Measurements from ENCODE around the gene CCM2. TPM values are rescaled to one million over a fixed set of nuclear protein-coding genes. Genes with fewer than 3 reads are reported as not detected.
"Not testable (repeated sequence)": the region's sequence is repeated elsewhere in the genome, so short reads cannot be mapped to it uniquely, and the experiment has no call there.

The CCM2 gene
- total RNA-seq, 1 experiment from 2014 or later: 64.8 TPM

DNA sequence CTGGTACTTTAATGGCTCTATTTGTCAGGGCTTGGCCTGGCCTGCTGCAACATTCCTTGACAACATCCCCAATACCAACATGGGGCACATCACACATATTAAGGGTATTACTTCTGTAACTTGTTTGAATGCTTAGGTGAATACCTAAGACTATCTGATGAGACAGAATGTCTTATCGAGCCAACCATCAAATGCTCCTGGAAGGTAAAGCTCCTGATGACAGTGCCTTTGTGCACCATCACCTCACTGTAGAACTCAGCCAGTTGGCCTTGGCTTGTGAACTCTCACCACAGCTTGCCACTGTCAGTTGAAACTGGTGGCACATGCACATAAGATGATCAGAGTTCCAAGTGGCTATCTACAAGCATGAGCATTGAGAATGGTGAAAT, 17.5 kb upstream of the CCM2 start:
- Histone ChIP-seq H3K36me3 (peaks cover 63% of the 10 kb centered on the region), H3K4me3 (no peak overlapping the region), H3K9me3 (replicated peaks) (no peaks in the 10 kb centered on the region), H3K4me1 (replicated peaks) (peaks cover 40% of the 10 kb centered on the region), H3K27me3 (replicated peaks) (no peaks in the 10 kb centered on the region), H3K27ac (no peak overlapping the region)
- no peak for DNase-seq (ENCODE audit: low read depth in 1 of 2, low spot score in 2 of 2)

DNA sequence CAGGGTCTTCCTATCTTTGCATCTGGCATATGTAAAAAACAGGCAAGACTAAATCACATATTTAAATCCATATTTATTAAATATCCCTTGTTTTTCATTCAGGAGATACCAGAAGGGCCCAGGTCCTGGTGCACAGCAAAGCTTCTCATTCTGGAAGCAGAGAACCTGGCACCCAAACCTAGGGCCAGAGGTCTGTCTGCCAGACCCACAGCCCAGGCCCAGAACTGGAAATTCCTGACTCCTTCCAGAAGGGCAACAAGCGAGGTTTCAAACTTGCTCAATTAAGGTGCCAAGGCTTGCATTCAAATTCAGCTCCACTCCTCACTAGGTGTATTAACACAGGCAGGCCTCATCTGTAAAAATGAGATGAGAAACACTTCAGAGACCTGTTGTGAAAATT, 17.0 kb upstream of the CCM2 start:
- no peak overlapping the region for H3K4me3 ChIP-seq
- no peaks in the 10 kb centered on the region for H3K9me3 ChIP-seq (replicated peaks)
- peaks cover 63% of the 10 kb centered on the region for H3K36me3 ChIP-seq
- DNase-seq (ENCODE audit: low read depth in 1 of 2, low spot score in 2 of 2): no peak
- peaks cover 37% of the 10 kb centered on the region for H3K4me1 ChIP-seq (replicated peaks)
- H3K27ac ChIP-seq: no peak overlapping the region
- H3K27me3 ChIP-seq (replicated peaks): no peaks in the 10 kb centered on the region

GRCh38 chr7:44983742-44984477, 16.1 kb upstream of the CCM2 start:
- Histone ChIP-seq H3K9me3 (replicated peaks) (no peaks in the 10 kb centered on the region), H3K4me1 (replicated peaks) (peaks cover 37% of the 10 kb centered on the region), H3K36me3 (peaks cover 58% of the 10 kb centered on the region), H3K4me3 (no peak overlapping the region), H3K27me3 (replicated peaks) (no peaks in the 10 kb centered on the region), H3K27ac (no peak overlapping the region)
- DNase-seq (ENCODE audit: low read depth in 1 of 2, low spot score in 2 of 2): no peak

DNA sequence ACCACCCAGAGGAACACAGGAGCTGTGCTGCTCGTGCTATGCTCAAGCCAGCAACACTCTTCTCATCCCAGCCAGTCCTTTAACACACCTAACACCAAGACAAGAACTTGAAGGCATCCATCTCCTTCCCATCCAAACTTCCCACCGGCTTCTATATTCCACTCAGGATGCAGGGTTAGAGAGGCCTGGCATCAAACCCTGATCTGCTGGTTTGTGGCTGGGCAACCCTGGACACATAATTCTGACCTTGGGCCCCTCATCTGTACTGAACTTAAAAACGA, 15.6 kb upstream of the CCM2 start:
- Histone ChIP-seq H3K4me3 (no peak overlapping the region), H3K36me3 (peaks cover 57% of the 10 kb centered on the region), H3K27me3 (replicated peaks) (no peaks in the 10 kb centered on the region), H3K27ac (no peak overlapping the region), H3K9me3 (replicated peaks) (no peaks in the 10 kb centered on the region), H3K4me1 (replicated peaks) (peaks cover 35% of the 10 kb centered on the region)
- no peak for DNase-seq (ENCODE audit: low read depth in 1 of 2, low spot score in 2 of 2)

DNA sequence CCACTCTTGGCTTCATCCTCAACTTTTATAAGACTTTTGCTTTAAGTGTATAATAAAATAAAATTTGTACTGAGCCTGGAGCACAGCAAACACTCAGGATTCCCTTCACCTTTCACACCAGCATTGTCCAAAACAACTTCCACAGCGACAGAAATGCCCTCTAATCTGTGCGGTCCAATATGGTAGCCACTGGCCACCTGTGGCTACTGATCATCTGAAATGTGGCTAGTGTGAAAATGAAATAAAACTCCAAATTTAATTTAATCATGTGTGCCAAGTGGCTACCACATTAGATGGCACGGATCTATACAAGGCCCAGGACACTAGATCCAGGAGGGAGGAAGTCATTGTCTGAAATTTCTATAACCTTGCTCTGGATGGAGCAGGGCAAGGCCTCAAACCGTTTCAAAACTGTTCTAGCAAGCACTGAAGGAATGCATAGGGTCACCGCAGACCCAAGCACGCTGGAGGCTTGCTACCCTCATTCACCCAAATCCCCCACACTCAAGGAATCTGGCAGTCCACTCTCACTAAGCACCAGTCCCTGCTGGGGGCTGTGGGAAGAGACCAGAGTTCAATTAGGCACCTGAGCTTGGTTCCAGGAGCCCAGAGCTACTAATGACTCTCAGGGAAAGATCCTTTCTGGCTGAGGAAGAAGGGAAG, 14.8 kb upstream of the CCM2 start:
- Histone ChIP-seq H3K4me1 (replicated peaks) (peaks cover 35% of the 10 kb centered on the region), H3K9me3 (replicated peaks) (no peaks in the 10 kb centered on the region), H3K27ac (no peak overlapping the region), H3K4me3 (peak overlapping the region; percentile 56), H3K27me3 (replicated peaks) (no peaks in the 10 kb centered on the region), H3K36me3 (peaks cover 52% of the 10 kb centered on the region)
- DNase-seq (ENCODE audit: low read depth in 1 of 2, low spot score in 2 of 2): no peak

GRCh38 chr7:44985900-44986217, 14.1 kb upstream of the CCM2 start:
- Histone ChIP-seq H3K4me3 (peak overlapping the region; percentile 56), H3K36me3 (peaks cover 52% of the 10 kb centered on the region), H3K4me1 (replicated peaks) (peaks cover 35% of the 10 kb centered on the region), H3K9me3 (replicated peaks) (no peaks in the 10 kb centered on the region), H3K27me3 (replicated peaks) (no peaks in the 10 kb centered on the region), H3K27ac (peak overlapping the region; percentile 66)
- no peak for DNase-seq (ENCODE audit: low read depth in 1 of 2, low spot score in 2 of 2)

DNA sequence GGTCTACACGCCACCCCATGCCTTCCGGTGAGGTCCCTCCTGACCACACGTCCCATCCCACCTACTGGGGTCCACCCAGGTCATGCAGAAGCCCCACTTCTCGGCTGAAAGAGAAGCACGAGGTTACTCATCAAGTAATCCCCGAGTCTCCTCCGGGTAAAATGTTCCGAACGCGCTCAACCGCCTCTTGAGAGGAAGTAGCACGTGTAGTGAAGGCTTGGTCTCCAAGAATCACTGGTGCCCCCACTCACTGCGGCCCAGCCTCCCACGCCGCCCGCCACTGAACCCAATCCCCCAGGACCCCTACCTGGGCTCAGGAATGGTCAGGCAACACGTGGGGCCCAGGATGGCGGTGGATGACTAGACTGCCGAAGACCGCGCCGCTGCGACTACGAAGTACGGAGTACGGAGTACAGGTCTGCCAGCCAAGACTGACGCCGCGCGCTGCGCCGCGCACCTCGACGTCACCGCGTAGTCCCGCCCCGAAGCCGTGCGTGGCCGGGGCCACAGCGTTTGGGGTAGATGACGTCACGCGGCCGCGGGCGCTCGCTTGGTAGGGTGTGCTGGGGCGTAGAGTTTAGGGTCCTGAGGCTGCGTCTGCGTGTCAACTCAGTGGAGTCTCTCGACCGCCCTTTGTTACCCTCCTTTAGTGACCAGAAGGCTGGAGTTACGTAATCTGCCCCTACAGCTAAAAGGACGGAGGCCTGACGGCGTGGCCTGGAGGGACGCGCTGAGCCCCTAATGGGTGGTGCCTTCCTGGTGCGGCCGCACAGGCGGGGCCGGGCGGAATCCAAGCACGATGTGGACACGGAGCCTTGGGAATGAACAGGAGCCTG, 13.6 kb upstream of the CCM2 start:
- Histone ChIP-seq H3K4me3 (peak overlapping the region; percentile 56), H3K36me3 (peaks cover 47% of the 10 kb centered on the region)

GRCh38 chr7:44987457-44987856, 12.5 kb upstream of the CCM2 start:
- no peaks in the 10 kb centered on the region for H3K27me3 ChIP-seq (replicated peaks)
- no peak for DNase-seq (ENCODE audit: low read depth in 1 of 2, low spot score in 2 of 2)
- no peak overlapping the region for H3K27ac ChIP-seq
- no peaks in the 10 kb centered on the region for H3K9me3 ChIP-seq (replicated peaks)
- peaks cover 37% of the 10 kb centered on the region for H3K4me1 ChIP-seq (replicated peaks)
- peaks cover 37% of the 10 kb centered on the region for H3K36me3 ChIP-seq
- H3K4me3 ChIP-seq: no peak overlapping the region

More for the DNA sequence above, 13.6 kb upstream of the CCM2 start:
- peak; percentile 95 for DNase-seq (ENCODE audit: low read depth in 1 of 2, low spot score in 2 of 2)
- Histone ChIP-seq H3K27ac (peak overlapping the region; percentile 66), H3K27me3 (replicated peaks) (no peaks in the 10 kb centered on the region), H3K9me3 (replicated peaks) (no peaks in the 10 kb centered on the region), H3K4me1 (replicated peaks) (peaks cover 37% of the 10 kb centered on the region)

DNA sequence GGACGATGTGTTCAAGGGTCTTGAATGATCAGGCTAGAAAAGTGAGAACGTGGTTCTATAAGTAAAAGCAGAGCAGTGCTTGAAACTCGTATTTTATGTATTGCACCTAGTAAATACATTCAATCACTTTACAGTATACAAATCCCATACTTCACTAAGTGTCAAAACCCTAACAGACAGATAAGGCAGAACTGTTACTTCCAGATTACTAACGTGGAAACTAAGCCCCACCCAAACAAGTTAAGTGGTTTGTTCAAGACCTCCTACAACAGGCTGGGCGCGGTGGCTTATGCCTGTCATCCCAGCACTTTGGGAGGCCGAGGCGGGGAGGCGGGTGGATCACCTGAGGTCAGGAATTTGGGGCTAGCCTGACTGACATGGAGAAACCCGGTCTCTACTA, 12.0 kb upstream of the CCM2 start:
- H3K4me1 ChIP-seq (replicated peaks): peaks cover 37% of the 10 kb centered on the region
- H3K9me3 ChIP-seq (replicated peaks): no peaks in the 10 kb centered on the region
- H3K27ac ChIP-seq: no peak overlapping the region
- H3K27me3 ChIP-seq (replicated peaks): no peaks in the 10 kb centered on the region
- no peak for DNase-seq (ENCODE audit: low read depth in 1 of 2, low spot score in 2 of 2)
- peaks cover 32% of the 10 kb centered on the region for H3K36me3 ChIP-seq
- no peak overlapping the region for H3K4me3 ChIP-seq

- H3K4me3 ChIP-seq: no peak overlapping the region
- peaks cover 25% of the 10 kb centered on the region for H3K36me3 ChIP-seq
- H3K9me3 ChIP-seq (replicated peaks): no peaks in the 10 kb centered on the region
- peaks cover 37% of the 10 kb centered on the region for H3K4me1 ChIP-seq (replicated peaks)
- DNase-seq (ENCODE audit: low read depth in 1 of 2, low spot score in 2 of 2): no peak
- H3K27ac ChIP-seq: no peak overlapping the region
- no peaks in the 10 kb centered on the region for H3K27me3 ChIP-seq (replicated peaks)
Measured at GRCh38 chr7:44988701-44989100, 11.3 kb upstream of the CCM2 start.

GRCh38 chr7:44989132-44989531, 10.9 kb upstream of the CCM2 start:
- DNase-seq (ENCODE audit: low read depth in 1 of 2, low spot score in 2 of 2): no peak
- H3K4me1 ChIP-seq (replicated peaks): peaks cover 37% of the 10 kb centered on the region
- H3K4me3 ChIP-seq: no peak overlapping the region
- H3K36me3 ChIP-seq: peaks cover 21% of the 10 kb centered on the region
- no peaks in the 10 kb centered on the region for H3K9me3 ChIP-seq (replicated peaks)
- no peaks in the 10 kb centered on the region for H3K27me3 ChIP-seq (replicated peaks)
- H3K27ac ChIP-seq: no peak overlapping the region

DNA sequence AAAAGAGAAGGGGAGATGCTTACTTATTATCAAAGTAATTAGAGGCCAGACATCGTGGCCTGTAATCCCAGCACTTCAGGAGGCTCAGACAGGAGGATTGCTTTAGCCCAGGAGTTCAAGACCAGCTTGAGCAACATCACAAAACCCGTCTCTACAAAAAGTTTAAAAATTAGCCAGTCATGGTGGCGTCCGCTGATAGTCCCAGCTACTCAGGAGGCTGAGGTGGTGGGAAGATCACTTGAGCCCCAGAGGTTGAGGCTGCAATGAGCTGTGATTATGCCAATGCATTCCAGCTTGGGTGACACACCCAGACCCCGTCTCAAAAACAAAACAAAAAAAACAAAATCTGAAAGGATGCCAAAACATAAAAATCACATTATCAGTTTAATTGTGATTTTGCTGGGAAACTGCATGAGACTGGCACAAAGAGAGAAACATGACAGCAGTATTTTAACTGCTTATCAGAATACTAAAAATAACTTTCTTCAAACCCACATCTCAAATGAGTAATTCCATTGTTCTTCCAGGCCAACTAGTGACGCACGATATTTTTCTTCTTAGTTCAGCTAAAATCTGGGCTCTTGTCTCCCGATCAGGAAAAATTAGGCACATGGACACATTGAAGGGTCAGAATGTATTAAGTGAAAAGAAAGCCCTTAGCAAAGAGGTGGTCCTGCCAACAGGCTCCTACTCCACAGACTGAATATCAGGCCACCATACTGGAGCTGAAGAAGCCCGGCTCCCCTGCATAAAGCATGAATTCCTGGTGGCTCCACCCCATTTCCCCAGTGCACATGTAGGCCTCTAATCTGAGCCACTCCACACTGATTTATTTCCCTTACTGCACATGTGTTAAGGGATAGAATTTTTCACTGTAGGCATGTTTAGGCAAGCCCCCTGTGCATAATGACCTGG, 9.6 kb upstream of the CCM2 start:
- peaks cover 8% of the 10 kb centered on the region for H3K36me3 ChIP-seq
- no peak overlapping the region for H3K4me3 ChIP-seq
- H3K27me3 ChIP-seq (replicated peaks): no peaks in the 10 kb centered on the region
- DNase-seq (ENCODE audit: low read depth in 1 of 2, low spot score in 2 of 2): peak in 1 of 2 experiments; percentile 87
- H3K4me1 ChIP-seq (replicated peaks): peaks cover 32% of the 10 kb centered on the region
- H3K9me3 ChIP-seq (replicated peaks): no peaks in the 10 kb centered on the region
- peak overlapping the region; percentile 88 for H3K27ac ChIP-seq

- not testable (repeated sequence) for H3K27me3 ChIP-seq (replicated peaks); H3K9me3 ChIP-seq (replicated peaks); DNase-seq (ENCODE audit: low read depth in 1 of 2, low spot score in 2 of 2); H3K4me3 ChIP-seq; H3K36me3 ChIP-seq; H3K27ac ChIP-seq
- H3K4me1 ChIP-seq (replicated peaks): peaks cover 24% of the 10 kb centered on the region
Measured at GRCh38 chr7:44992004-44992795, 7.8 kb upstream of the CCM2 start.

All from SJSA1 (cell line).